ENCODE data around the gene TRIM52.

TRIM52 gene

GRCh38 chr5:181259974-181260719 is 796 bp downstream of the TRIM52 start:
- DNase-seq (ENCODE audit: extremely low spot score, insufficient read length, low read depth) (no peak), FAIRE-seq (no peak)

GRCh38 chr5:181259283-181259682 is 1.7 kb downstream of the TRIM52 start:
- no peak for FAIRE-seq
- DNase-seq (ENCODE audit: extremely low spot score, insufficient read length, low read depth) = no peak

GRCh38 chr5:181258576-181258975 is 2.4 kb downstream of the TRIM52 start:
- FAIRE-seq = no peak
- no peak for DNase-seq (ENCODE audit: extremely low spot score, insufficient read length, low read depth)

- DNase-seq (ENCODE audit: extremely low spot score, insufficient read length, low read depth) (no peak), FAIRE-seq (no peak)
Measured at GRCh38 chr5:181255836-181256578, 4.9 kb downstream of the TRIM52 start.

- DNase-seq (ENCODE audit: extremely low spot score, insufficient read length, low read depth) = no peak
- FAIRE-seq = no peak
Measured at GRCh38 chr5:181255276-181255675, 5.7 kb downstream of the TRIM52 start.

- FAIRE-seq = no peak
- no peak for DNase-seq (ENCODE audit: extremely low spot score, insufficient read length, low read depth)
Measured at GRCh38 chr5:181248277-181248676, 12.7 kb downstream of the TRIM52 start.

GRCh38 chr5:181246276-181247049 is 14.5 kb downstream of the TRIM52 start:
- DNase-seq (ENCODE audit: extremely low spot score, insufficient read length, low read depth) (peak; percentile 74), FAIRE-seq (peak; percentile 38)

- no peak for DNase-seq (ENCODE audit: extremely low spot score, insufficient read length, low read depth)
- no peak for FAIRE-seq
Measured at GRCh38 chr5:181245427-181246275, 15.3 kb downstream of the TRIM52 start.

- FAIRE-seq = peak; percentile 69
- DNase-seq (ENCODE audit: extremely low spot score, insufficient read length, low read depth) = peak; percentile 67
Measured at GRCh38 chr5:181243564-181244343, 17.2 kb downstream of the TRIM52 start, which contains the start of gene RACK1. TSS of gene RACK1 (minus strand) at chr5:181243906. CDS start at chr5:181243800, 106 bp downstream.

GRCh38 chr5:181243018-181243563 is 17.9 kb downstream of the TRIM52 start:
- DNase-seq (ENCODE audit: extremely low spot score, insufficient read length, low read depth) = no peak
- no peak for FAIRE-seq

- DNase-seq (ENCODE audit: extremely low spot score, insufficient read length, low read depth) = no peak
- no peak for FAIRE-seq
Measured at GRCh38 chr5:181242031-181242451, 18.9 kb downstream of the TRIM52 start.

- DNase-seq (ENCODE audit: extremely low spot score, insufficient read length, low read depth) = no peak
- FAIRE-seq = peak; percentile 59
Measured at GRCh38 chr5:181241393-181241975, 19.5 kb downstream of the TRIM52 start.

- no peak for DNase-seq (ENCODE audit: extremely low spot score, insufficient read length, low read depth)
- no peak for FAIRE-seq
Measured at GRCh38 chr5:181239062-181239663, 21.8 kb downstream of the TRIM52 start.

GRCh38 chr5:181237729-181238385 is 23.1 kb downstream of the TRIM52 start:
- FAIRE-seq (no peak), DNase-seq (ENCODE audit: extremely low spot score, insufficient read length, low read depth) (no peak)

GRCh38 chr5:181236954-181237641 is 23.8 kb downstream of the TRIM52 start:
- FAIRE-seq = no peak
- DNase-seq (ENCODE audit: extremely low spot score, insufficient read length, low read depth) = no peak

- FAIRE-seq = no peak
- no peak for DNase-seq (ENCODE audit: extremely low spot score, insufficient read length, low read depth)
Measured at GRCh38 chr5:181236471-181236870, 24.5 kb downstream of the TRIM52 start.

All from GM18507 (cell line).